Heart left ventricle (tissue), 13 donors: Measurements from ENCODE around the gene MATK.

Experiments
- POLR2A ChIP-seq, 2 donors: fragments of 450-650 bp; IDR thresholded peaks; one replicate each; pipeline ENCODE4 v1.6.1; 2017; ENCODE audit warnings: antibody characterized with exemption in 2 of 2, mild to moderate bottlenecking in 2 of 2, moderate library complexity in 2 of 2
- TF ChIP-seq, protein P1 (sequence below), 12 donors: fragments of 200-600 bp; sonication (generic) in 4 of 12; IDR thresholded peaks; one replicate each; pipeline versions ENCODE4 v1.5.0 to v1.8.0; 2018 to 2022; ENCODE audit warnings: antibody characterized with exemption in 12 of 12, mild to moderate bottlenecking in 5 of 12
- donor health status: ischemic (EF 13 %, LVEDD 7.1; RV severe dilation, severe dysfunction).
- donor health status: DM: no; HTN: yes; CAD: no.
- donor health status: DM: no; HTN: no; CAD: no.
- donor health status: ischemic (EF 25% LVEDD 6.9; RV normal size, moderate dysfunction).
- donor health status: ischemic (EF 25% LVEDD 5.7; RV mildly dilated, moderate dysfunction).
- donor health status: ischemic (EF 35%, LVEDD 5.7; RV mildly dilated, moderate dysfunction).
- donor health status: nonischemic (EF 11% LVEDD 7.7; RV severe dilation, severe dysfunction).
- donor health status: DM: yes; HTN: yes; CAD: no.
- donor health status: PGD.
- donor health status: ischemic (EF 29% LVEDD 5.4; RV normal size, mild dysfunction).
- donor health status: nonischemic (EF 23%, LVEDD 6.1; RV moderate dilation, normal function).

DNA sequence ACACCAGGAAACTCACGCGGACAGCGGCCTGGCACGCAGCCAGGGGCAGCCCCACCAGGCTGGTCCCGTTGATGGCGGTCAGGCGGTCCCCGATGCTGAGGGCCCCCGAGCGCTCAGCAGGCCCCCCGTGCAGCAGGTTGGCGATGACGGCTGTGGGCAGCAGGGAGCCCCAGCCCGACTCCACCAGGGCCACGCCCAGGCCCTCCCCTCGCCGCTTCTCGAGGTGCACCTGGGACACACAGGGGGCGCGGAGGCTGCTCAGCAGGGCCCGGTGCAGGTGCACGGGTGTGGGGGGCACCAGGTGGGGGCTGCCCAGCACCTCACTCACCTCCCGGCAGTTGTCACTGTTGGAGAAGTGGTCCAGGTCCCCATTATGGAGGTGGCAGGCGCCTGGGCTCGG, 33.7 kb downstream of the MATK start:
- TF ChIP-seq POLR2A (IDR thresholded peaks at IDR 0.05): no peak
- TF ChIP-seq, protein P1, sequence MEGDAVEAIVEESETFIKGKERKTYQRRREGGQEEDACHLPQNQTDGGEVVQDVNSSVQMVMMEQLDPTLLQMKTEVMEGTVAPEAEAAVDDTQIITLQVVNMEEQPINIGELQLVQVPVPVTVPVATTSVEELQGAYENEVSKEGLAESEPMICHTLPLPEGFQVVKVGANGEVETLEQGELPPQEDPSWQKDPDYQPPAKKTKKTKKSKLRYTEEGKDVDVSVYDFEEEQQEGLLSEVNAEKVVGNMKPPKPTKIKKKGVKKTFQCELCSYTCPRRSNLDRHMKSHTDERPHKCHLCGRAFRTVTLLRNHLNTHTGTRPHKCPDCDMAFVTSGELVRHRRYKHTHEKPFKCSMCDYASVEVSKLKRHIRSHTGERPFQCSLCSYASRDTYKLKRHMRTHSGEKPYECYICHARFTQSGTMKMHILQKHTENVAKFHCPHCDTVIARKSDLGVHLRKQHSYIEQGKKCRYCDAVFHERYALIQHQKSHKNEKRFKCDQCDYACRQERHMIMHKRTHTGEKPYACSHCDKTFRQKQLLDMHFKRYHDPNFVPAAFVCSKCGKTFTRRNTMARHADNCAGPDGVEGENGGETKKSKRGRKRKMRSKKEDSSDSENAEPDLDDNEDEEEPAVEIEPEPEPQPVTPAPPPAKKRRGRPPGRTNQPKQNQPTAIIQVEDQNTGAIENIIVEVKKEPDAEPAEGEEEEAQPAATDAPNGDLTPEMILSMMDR (IDR thresholded peaks at IDR 0.05): no peak
